ENCODE measurements around the gene RAB38.

RAB38 gene

DNA sequence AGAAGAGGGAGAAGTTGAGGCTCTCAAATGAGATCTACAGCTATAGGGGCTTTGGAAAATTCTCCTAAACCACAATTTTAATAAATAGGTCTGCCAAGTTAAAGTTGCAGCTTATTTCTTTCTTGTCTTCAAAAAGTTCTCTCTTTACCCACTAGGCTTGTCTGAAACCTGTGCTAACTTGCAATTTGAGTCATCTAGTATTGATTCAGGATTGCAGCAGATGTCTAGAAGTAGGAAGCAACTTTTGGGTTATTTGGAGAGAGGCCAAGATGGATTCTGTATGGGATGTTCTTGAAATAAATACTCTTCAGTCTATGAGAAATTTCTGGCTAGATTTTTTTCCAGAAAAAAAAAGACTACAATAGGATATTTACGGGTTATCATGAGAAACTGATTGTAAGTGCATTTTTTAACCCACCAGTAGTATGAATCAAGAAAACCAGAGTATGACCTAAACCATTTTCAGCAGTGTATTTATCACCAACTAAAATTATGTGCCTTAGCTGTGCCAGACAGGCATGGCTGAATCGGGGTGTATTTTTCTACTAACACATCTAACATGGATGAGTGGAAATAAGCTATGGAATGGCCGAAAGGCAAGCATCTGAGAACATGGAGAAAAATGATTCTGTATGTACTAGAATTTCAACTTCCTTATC is 4.9 kb upstream of the RAB38 start:
- Histone ChIP-seq H3K4me2 (ENCODE audit: insufficient read depth, low read length) (no peak overlapping the region), H3K9me3 (ENCODE audit: insufficient read depth, low read length, severe bottlenecking) (peaks cover 2% of the 10 kb centered on the region), H3K9ac (ENCODE audit: low read depth, low read length) (no peak overlapping the region), H2AFZ (ENCODE audit: low read depth, low read length) (no peak overlapping the region), H3K27me3 (ENCODE audit: insufficient read depth, low read length, poor library complexity) (no peaks in the 10 kb centered on the region), H3K79me2 (ENCODE audit: insufficient read depth, low read length) (no peaks in the 10 kb centered on the region), H3K4me3 (ENCODE audit: low read depth in 1 of 2, low read length in 2 of 2) (no peak overlapping the region), H3K27ac (ENCODE audit: low read length) (no peak overlapping the region), H3K4me1 (ENCODE audit: insufficient read depth, low read length) (no peaks in the 10 kb centered on the region), H4K20me1 (ENCODE audit: insufficient read depth, low read length) (no peaks in the 10 kb centered on the region), H3K36me3 (ENCODE audit: insufficient read depth, low read length) (no peaks in the 10 kb centered on the region)
- TF ChIP-seq, protein P1, sequence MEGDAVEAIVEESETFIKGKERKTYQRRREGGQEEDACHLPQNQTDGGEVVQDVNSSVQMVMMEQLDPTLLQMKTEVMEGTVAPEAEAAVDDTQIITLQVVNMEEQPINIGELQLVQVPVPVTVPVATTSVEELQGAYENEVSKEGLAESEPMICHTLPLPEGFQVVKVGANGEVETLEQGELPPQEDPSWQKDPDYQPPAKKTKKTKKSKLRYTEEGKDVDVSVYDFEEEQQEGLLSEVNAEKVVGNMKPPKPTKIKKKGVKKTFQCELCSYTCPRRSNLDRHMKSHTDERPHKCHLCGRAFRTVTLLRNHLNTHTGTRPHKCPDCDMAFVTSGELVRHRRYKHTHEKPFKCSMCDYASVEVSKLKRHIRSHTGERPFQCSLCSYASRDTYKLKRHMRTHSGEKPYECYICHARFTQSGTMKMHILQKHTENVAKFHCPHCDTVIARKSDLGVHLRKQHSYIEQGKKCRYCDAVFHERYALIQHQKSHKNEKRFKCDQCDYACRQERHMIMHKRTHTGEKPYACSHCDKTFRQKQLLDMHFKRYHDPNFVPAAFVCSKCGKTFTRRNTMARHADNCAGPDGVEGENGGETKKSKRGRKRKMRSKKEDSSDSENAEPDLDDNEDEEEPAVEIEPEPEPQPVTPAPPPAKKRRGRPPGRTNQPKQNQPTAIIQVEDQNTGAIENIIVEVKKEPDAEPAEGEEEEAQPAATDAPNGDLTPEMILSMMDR (IDR thresholded peaks at IDR 0.05; ENCODE audit: borderline replicate concordance, extremely low read depth, low read length, poor library complexity, severe bottlenecking) = no peak
- TF ChIP-seq EZH2 (IDR thresholded peaks at IDR 0.05; ENCODE audit: borderline replicate concordance, low read depth, low read length, severe bottlenecking) = no peak
- DNase-seq = no peak
- no peak for ATAC-seq (ENCODE audit: insufficient read depth, low read depth)

DNA sequence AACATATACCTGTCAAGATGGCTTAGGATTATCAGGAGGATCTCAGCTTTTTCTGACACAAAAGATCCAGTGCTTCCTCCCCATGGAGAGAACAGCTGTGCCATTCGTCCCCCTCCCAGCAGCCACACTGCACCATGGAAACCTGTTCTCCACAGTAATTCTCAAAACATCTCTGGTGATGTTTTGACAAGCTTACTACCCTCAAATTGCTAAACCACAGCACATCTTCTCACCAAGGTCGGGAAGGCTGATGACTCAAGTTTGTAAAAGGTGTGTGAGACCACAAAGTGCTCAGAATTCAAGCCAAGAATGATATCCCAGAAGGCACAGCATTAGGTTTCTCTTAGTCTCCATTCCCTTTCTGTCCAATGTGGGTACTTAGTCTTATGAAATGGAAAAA is 3.9 kb upstream of the RAB38 start:
- peaks cover 3% of the 10 kb centered on the region for H3K9me3 ChIP-seq (ENCODE audit: insufficient read depth, low read length, severe bottlenecking)
- DNase-seq (no peak), ATAC-seq (ENCODE audit: insufficient read depth, low read depth) (peak; percentile 71)
- H3K27ac ChIP-seq (ENCODE audit: low read length) = no peak overlapping the region
- no peaks in the 10 kb centered on the region for H3K4me1 ChIP-seq (ENCODE audit: insufficient read depth, low read length)
- H3K36me3 ChIP-seq (ENCODE audit: insufficient read depth, low read length) = no peaks in the 10 kb centered on the region
- no peaks in the 10 kb centered on the region for H4K20me1 ChIP-seq (ENCODE audit: insufficient read depth, low read length)
- H3K79me2 ChIP-seq (ENCODE audit: insufficient read depth, low read length) = no peaks in the 10 kb centered on the region
- H3K9ac ChIP-seq (ENCODE audit: low read depth, low read length) = no peak overlapping the region
- TF ChIP-seq, protein P1 (IDR thresholded peaks at IDR 0.05; ENCODE audit: borderline replicate concordance, extremely low read depth, low read length, poor library complexity, severe bottlenecking) = no peak
- TF ChIP-seq EZH2 (IDR thresholded peaks at IDR 0.05; ENCODE audit: borderline replicate concordance, low read depth, low read length, severe bottlenecking) = no peak
- no peak overlapping the region for H3K4me2 ChIP-seq (ENCODE audit: insufficient read depth, low read length)
- no peaks in the 10 kb centered on the region for H3K27me3 ChIP-seq (ENCODE audit: insufficient read depth, low read length, poor library complexity)
- no peak overlapping the region for H2AFZ ChIP-seq (ENCODE audit: low read depth, low read length)
- no peak overlapping the region for H3K4me3 ChIP-seq (ENCODE audit: low read depth in 1 of 2, low read length in 2 of 2)

DNA sequence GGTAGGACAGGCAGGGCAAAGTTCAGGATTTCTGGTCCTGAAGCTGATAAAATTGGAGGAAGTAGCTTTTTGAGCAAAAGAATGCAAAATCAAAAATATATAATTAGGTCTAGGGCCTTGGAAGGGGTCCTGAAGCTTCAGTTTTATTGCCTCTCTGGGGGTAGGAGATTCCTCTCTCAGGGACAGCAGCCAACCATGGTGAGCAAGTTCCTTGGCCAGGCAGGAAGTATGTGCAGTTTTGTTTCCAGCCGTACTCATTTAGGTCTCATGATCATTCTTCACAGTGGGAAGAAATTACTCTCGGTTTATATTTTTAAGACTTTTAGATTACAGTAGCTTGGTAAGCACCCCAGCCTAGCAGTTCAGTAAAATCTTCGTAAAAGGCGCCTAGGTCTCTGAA is 2.9 kb upstream of the RAB38 start:
- Histone ChIP-seq H3K4me3 (ENCODE audit: low read depth in 1 of 2, low read length in 2 of 2) (no peak overlapping the region), H3K27ac (ENCODE audit: low read length) (no peak overlapping the region), H3K9ac (ENCODE audit: low read depth, low read length) (no peak overlapping the region), H3K4me1 (ENCODE audit: insufficient read depth, low read length) (no peaks in the 10 kb centered on the region), H3K9me3 (ENCODE audit: insufficient read depth, low read length, severe bottlenecking) (peaks cover 3% of the 10 kb centered on the region), H2AFZ (ENCODE audit: low read depth, low read length) (no peak overlapping the region), H3K4me2 (ENCODE audit: insufficient read depth, low read length) (no peak overlapping the region), H3K27me3 (ENCODE audit: insufficient read depth, low read length, poor library complexity) (no peaks in the 10 kb centered on the region), H3K79me2 (ENCODE audit: insufficient read depth, low read length) (no peaks in the 10 kb centered on the region), H4K20me1 (ENCODE audit: insufficient read depth, low read length) (no peaks in the 10 kb centered on the region), H3K36me3 (ENCODE audit: insufficient read depth, low read length) (no peaks in the 10 kb centered on the region)
- TF ChIP-seq EZH2 (IDR thresholded peaks at IDR 0.05; ENCODE audit: borderline replicate concordance, low read depth, low read length, severe bottlenecking) = no peak
- TF ChIP-seq, protein P1 (IDR thresholded peaks at IDR 0.05; ENCODE audit: borderline replicate concordance, extremely low read depth, low read length, poor library complexity, severe bottlenecking) = no peak
- DNase-seq = no peak
- ATAC-seq (ENCODE audit: insufficient read depth, low read depth) = no peak
